Upper lobe of left lung (tissue), 4 donors: Measurements from ENCODE around the gene NAGS.

Experiments
- CTCF ChIP-seq, 6 experiments: fragments of 450-650 bp in 4 of 6; fragments of 200-600 bp in 2 of 6; sonication (generic) in 2 of 6; IDR thresholded peaks; one replicate each; pipeline ENCODE4 v1.5.1; 2016 to 2019; ENCODE audit warnings: antibody characterized with exemption in 6 of 6
- EP300 ChIP-seq, 4 donors: sonication (generic); formaldehyde crosslinking; IDR thresholded peaks; one replicate each; pipeline ENCODE4 v1.5.1; 2017; ENCODE audit warnings: antibody characterized with exemption in 4 of 4, control low read depth in 2 of 4
- POLR2AphosphoS5 ChIP-seq, 2 donors: sonication (generic); formaldehyde crosslinking; IDR thresholded peaks; one replicate each; pipeline ENCODE4 v1.5.1; 2017; ENCODE audit warnings: antibody characterized with exemption in 2 of 2

- TF ChIP-seq CTCF (IDR thresholded peaks at IDR 0.05) (no peak), POLR2AphosphoS5 (IDR thresholded peaks at IDR 0.05) (no peak), EP300 (IDR thresholded peaks at IDR 0.05) (no peak)
Observed at GRCh38 chr17:44012874-44013273, 8.5 kb downstream of the NAGS start.
